ENCODE results near the gene VKORC1. TPM values are rescaled to one million over a fixed set of nuclear protein-coding genes. Genes with fewer than 3 reads are reported as not detected.

The VKORC1 gene
- polyA plus RNA-seq, 4 donors: 54.4 to 87.8 (median 80.6) TPM

- no peaks in the 10 kb centered on the region for H3K27me3 ChIP-seq (ENCODE audit: control insufficient read depth in 3 of 3, insufficient read depth in 3 of 3, low read length in 3 of 3)
- peak overlapping the region; percentile 90 to 98 (median 94) for H3K27ac ChIP-seq (ENCODE audit: low read depth in 1 of 3, low read length in 2 of 3)
- FAIRE-seq (no peak), DNase-seq (peak; percentile 26 to 29)
- H3K36me3 ChIP-seq (ENCODE audit: control insufficient read depth in 3 of 3, insufficient read depth in 2 of 3, low read depth in 1 of 3, low read length in 3 of 3): peaks cover 0 to 65% (median 0%) of the 10 kb centered on the region in 3 donors
- H3K4me1 ChIP-seq (ENCODE audit: control insufficient read depth in 3 of 3, insufficient read depth in 2 of 3, low read depth in 1 of 3, low read length in 2 of 3): peaks cover 4 to 76% (median 13%) of the 10 kb centered on the region in 3 donors
- 23 to 66% (median 49%) methylated on average over 19 to 20 of the region's 20 CpGs for WGBS, 3 donors
- H3K9me3 ChIP-seq (ENCODE audit: control insufficient read depth in 2 of 2, insufficient read depth in 1 of 2, low read depth in 1 of 2, low read length in 1 of 2): no peaks in the 10 kb centered on the region
- peak overlapping the region in 1 of 3 donors; percentile 94 for H3K4me3 ChIP-seq (ENCODE audit: low read depth in 1 of 3, low read length in 3 of 3)
Measured at GRCh38 chr16:31132303-31132979, 37.8 kb upstream of the VKORC1 start.

- FAIRE-seq: no peak
- peak; percentile 94 to 99 for DNase-seq
- peak overlapping the region; percentile 90 to 98 (median 94) for H3K27ac ChIP-seq (ENCODE audit: low read depth in 1 of 3, low read length in 2 of 3)
Measured at GRCh38 chr16:31131841-31132271, 37.3 kb upstream of the VKORC1 start.

GRCh38 chr16:31131416-31131815 lies 36.8 kb upstream of the VKORC1 start:
- peaks cover 0 to 74% (median 0%) of the 10 kb centered on the region in 3 donors for H3K36me3 ChIP-seq (ENCODE audit: control insufficient read depth in 3 of 3, insufficient read depth in 2 of 3, low read depth in 1 of 3, low read length in 3 of 3)
- DNase-seq: no peak
- FAIRE-seq: no peak
- peak overlapping the region; percentile 90 to 98 (median 94) for H3K27ac ChIP-seq (ENCODE audit: low read depth in 1 of 3, low read length in 2 of 3)
- peak overlapping the region in 2 of 3 donors; percentile 4 to 27 for H3K4me3 ChIP-seq (ENCODE audit: low read depth in 1 of 3, low read length in 3 of 3)
- no peaks in the 10 kb centered on the region for H3K27me3 ChIP-seq (ENCODE audit: control insufficient read depth in 3 of 3, insufficient read depth in 3 of 3, low read length in 3 of 3)
- H3K4me1 ChIP-seq (ENCODE audit: control insufficient read depth in 3 of 3, insufficient read depth in 2 of 3, low read depth in 1 of 3, low read length in 2 of 3): peaks cover 4 to 74% (median 13%) of the 10 kb centered on the region in 3 donors
- WGBS, 3 donors: 37 to 64% (median 45%) methylated on average over 11 of the region's 11 CpGs
- no peaks in the 10 kb centered on the region for H3K9me3 ChIP-seq (ENCODE audit: control insufficient read depth in 2 of 2, insufficient read depth in 1 of 2, low read depth in 1 of 2, low read length in 1 of 2)

More at GRCh38 chr16:31131841-31132271, 37.3 kb upstream of the VKORC1 start:
- H3K4me1 ChIP-seq (ENCODE audit: control insufficient read depth in 3 of 3, insufficient read depth in 2 of 3, low read depth in 1 of 3, low read length in 2 of 3): peaks cover 4 to 79% (median 13%) of the 10 kb centered on the region in 3 donors
- peaks cover 0 to 71% (median 0%) of the 10 kb centered on the region in 3 donors for H3K36me3 ChIP-seq (ENCODE audit: control insufficient read depth in 3 of 3, insufficient read depth in 2 of 3, low read depth in 1 of 3, low read length in 3 of 3)
- H3K4me3 ChIP-seq (ENCODE audit: low read depth in 1 of 3, low read length in 3 of 3): no peak overlapping the region
- H3K9me3 ChIP-seq (ENCODE audit: control insufficient read depth in 2 of 2, insufficient read depth in 1 of 2, low read depth in 1 of 2, low read length in 1 of 2): no peaks in the 10 kb centered on the region
- H3K27me3 ChIP-seq (ENCODE audit: control insufficient read depth in 3 of 3, insufficient read depth in 3 of 3, low read length in 3 of 3): no peaks in the 10 kb centered on the region
- WGBS, 3 donors: 29 to 58% (median 39%) methylated on average over 5 of the region's 5 CpGs

- Histone ChIP-seq H3K4me3 (ENCODE audit: low read depth in 1 of 3, low read length in 3 of 3) (peak overlapping the region in 1 of 3 donors; percentile 27), H3K36me3 (ENCODE audit: control insufficient read depth in 3 of 3, insufficient read depth in 2 of 3, low read depth in 1 of 3, low read length in 3 of 3) (peaks cover 0 to 78% (median 0%) of the 10 kb centered on the region in 3 donors), H3K9me3 (ENCODE audit: control insufficient read depth in 2 of 2, insufficient read depth in 1 of 2, low read depth in 1 of 2, low read length in 1 of 2) (no peaks in the 10 kb centered on the region), H3K27ac (ENCODE audit: low read depth in 1 of 3, low read length in 2 of 3) (peak overlapping the region; percentile 90 to 98 (median 94)), H3K27me3 (ENCODE audit: control insufficient read depth in 3 of 3, insufficient read depth in 3 of 3, low read length in 3 of 3) (no peaks in the 10 kb centered on the region), H3K4me1 (ENCODE audit: control insufficient read depth in 3 of 3, insufficient read depth in 2 of 3, low read depth in 1 of 3, low read length in 2 of 3) (peaks cover 4 to 69% (median 13%) of the 10 kb centered on the region in 3 donors)
- 22 to 49% (median 36%) methylated on average over 5 to 6 of the region's 6 CpGs for WGBS, 3 donors
- DNase-seq (peak; percentile 94 to 97), FAIRE-seq (no peak)
Measured at GRCh38 chr16:31130899-31131298, 36.3 kb upstream of the VKORC1 start.

GRCh38 chr16:31130336-31130891 lies 35.8 kb upstream of the VKORC1 start:
- H3K27me3 ChIP-seq (ENCODE audit: control insufficient read depth in 3 of 3, insufficient read depth in 3 of 3, low read length in 3 of 3): no peaks in the 10 kb centered on the region
- H3K27ac ChIP-seq (ENCODE audit: low read depth in 1 of 3, low read length in 2 of 3): peak overlapping the region; percentile 90 to 98 (median 94)
- peaks cover 0 to 82% (median 0%) of the 10 kb centered on the region in 3 donors for H3K36me3 ChIP-seq (ENCODE audit: control insufficient read depth in 3 of 3, insufficient read depth in 2 of 3, low read depth in 1 of 3, low read length in 3 of 3)
- no peak overlapping the region for H3K4me3 ChIP-seq (ENCODE audit: low read depth in 1 of 3, low read length in 3 of 3)
- FAIRE-seq: no peak
- no peaks in the 10 kb centered on the region for H3K9me3 ChIP-seq (ENCODE audit: control insufficient read depth in 2 of 2, insufficient read depth in 1 of 2, low read depth in 1 of 2, low read length in 1 of 2)
- DNase-seq: peak in 1 of 2 donors; percentile 29
- peaks cover 4 to 66% (median 13%) of the 10 kb centered on the region in 3 donors for H3K4me1 ChIP-seq (ENCODE audit: control insufficient read depth in 3 of 3, insufficient read depth in 2 of 3, low read depth in 1 of 3, low read length in 2 of 3)
- 18 to 66% (median 29%) methylated on average over 10 of the region's 10 CpGs for WGBS, 3 donors

- WGBS, 3 donors: 23 to 55% (median 37%) methylated on average over 28 to 29 of the region's 29 CpGs
- peaks cover 0 to 81% (median 0%) of the 10 kb centered on the region in 3 donors for H3K36me3 ChIP-seq (ENCODE audit: control insufficient read depth in 3 of 3, insufficient read depth in 2 of 3, low read depth in 1 of 3, low read length in 3 of 3)
- H3K27me3 ChIP-seq (ENCODE audit: control insufficient read depth in 3 of 3, insufficient read depth in 3 of 3, low read length in 3 of 3): no peaks in the 10 kb centered on the region
- no peaks in the 10 kb centered on the region for H3K9me3 ChIP-seq (ENCODE audit: control insufficient read depth in 2 of 2, insufficient read depth in 1 of 2, low read depth in 1 of 2, low read length in 1 of 2)
- H3K27ac ChIP-seq (ENCODE audit: low read depth in 1 of 3, low read length in 2 of 3): peak overlapping the region; percentile 90 to 98 (median 94)
- no peak overlapping the region for H3K4me3 ChIP-seq (ENCODE audit: low read depth in 1 of 3, low read length in 3 of 3)
- DNase-seq (peak; percentile 38 to 46), FAIRE-seq (no peak)
- peaks cover 4 to 66% (median 13%) of the 10 kb centered on the region in 3 donors for H3K4me1 ChIP-seq (ENCODE audit: control insufficient read depth in 3 of 3, insufficient read depth in 2 of 3, low read depth in 1 of 3, low read length in 2 of 3)
Measured at GRCh38 chr16:31129568-31130335, 35.2 kb upstream of the VKORC1 start.

GRCh38 chr16:31128711-31129567 lies 34.3 kb upstream of the VKORC1 start:
- Histone ChIP-seq H3K27me3 (ENCODE audit: control insufficient read depth in 3 of 3, insufficient read depth in 3 of 3, low read length in 3 of 3) (no peaks in the 10 kb centered on the region), H3K36me3 (ENCODE audit: control insufficient read depth in 3 of 3, insufficient read depth in 2 of 3, low read depth in 1 of 3, low read length in 3 of 3) (peaks cover 0 to 79% (median 3%) of the 10 kb centered on the region in 3 donors), H3K9me3 (ENCODE audit: control insufficient read depth in 2 of 2, insufficient read depth in 1 of 2, low read depth in 1 of 2, low read length in 1 of 2) (no peaks in the 10 kb centered on the region), H3K27ac (ENCODE audit: low read depth in 1 of 3, low read length in 2 of 3) (peak overlapping the region; percentile 90 to 98 (median 94)), H3K4me1 (ENCODE audit: control insufficient read depth in 3 of 3, insufficient read depth in 2 of 3, low read depth in 1 of 3, low read length in 2 of 3) (peaks cover 4 to 66% (median 13%) of the 10 kb centered on the region in 3 donors), H3K4me3 (ENCODE audit: low read depth in 1 of 3, low read length in 3 of 3) (no peak overlapping the region)
- 12 to 54% (median 35%) methylated on average over 14 of the region's 14 CpGs for WGBS, 3 donors
- FAIRE-seq: no peak
- peak; percentile 79 to 86 for DNase-seq

Data from small intestine (tissue), 7 donors.